HG03095 (cell line): ENCODE data around the gene SCN2A.

Experiments
- ATAC-seq: cut with Tn5 transposase; IDR thresholded peaks from one replicate; pipeline ENCODE4 v1.9.1; 2021; ENCODE audit warnings: moderate library complexity; ENCODE audit not compliant: unreplicated experiment

The SCN2A gene

GRCh38 chr2:165410276-165410675, 171.1 kb downstream of the SCN2A start:
- ATAC-seq: no peak

DNA sequence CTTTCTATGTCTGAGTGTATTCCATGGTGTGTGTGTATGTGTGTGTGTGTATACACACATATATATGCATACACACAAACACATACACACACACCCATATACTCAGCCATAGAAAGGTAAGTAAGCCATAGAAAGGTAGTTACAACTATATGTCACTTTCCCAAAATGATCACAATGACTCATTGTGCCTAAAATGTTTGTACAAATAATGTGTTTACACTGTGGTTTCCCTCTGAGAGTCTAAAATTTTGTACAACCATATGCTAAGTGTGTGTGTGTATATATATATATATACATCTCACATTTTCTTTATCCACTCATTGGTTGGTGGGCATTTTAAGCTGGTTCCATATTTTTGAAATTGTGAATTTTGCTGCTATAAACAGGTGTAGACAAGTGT, 175.0 kb downstream of the SCN2A start:
- no peak for ATAC-seq

DNA sequence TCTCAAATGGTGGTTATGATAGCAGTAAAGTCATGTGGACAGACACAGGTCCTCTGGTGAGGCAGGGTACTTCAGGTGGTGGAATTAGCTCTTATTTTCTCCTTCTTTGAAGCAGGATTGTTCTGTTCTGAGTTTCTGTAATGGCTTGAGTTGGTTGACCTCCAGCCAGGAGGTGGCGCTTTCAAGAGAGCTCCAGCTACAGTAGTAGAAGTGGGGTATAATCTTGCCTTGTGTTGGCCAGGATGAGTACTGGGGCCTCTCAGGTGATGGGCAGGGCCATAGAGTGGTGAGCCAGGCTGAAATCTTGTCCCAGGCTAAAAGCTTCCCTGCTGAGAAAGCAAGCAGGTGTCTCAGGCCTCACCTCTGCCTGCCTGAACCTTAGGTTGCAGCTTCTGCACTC, 177.8 kb downstream of the SCN2A start:
- ATAC-seq: no peak

DNA sequence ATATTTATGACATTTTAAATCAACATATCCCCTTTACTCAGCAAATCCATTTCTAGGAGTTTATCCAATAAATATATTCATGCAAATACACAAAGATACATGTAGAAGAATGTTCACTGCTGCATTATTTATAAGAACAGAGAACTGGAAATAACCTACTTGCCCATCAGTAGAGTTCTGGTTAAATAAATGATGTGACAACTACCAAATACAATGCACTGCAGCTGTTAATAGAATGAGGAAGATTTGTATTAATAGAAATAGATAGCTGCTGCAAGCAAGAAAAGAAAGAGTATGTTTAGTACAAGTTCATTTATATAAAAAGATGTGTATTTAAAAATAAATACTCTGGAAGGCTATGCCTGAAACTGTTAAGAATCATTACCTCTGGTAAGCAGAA, 181.0 kb downstream of the SCN2A start:
- ATAC-seq: no peak

- ATAC-seq: no peak
Observed at GRCh38 chr2:165423081-165423480, 183.9 kb downstream of the SCN2A start.

GRCh38 chr2:165425556-165425955, 186.3 kb downstream of the SCN2A start:
- no peak for ATAC-seq

DNA sequence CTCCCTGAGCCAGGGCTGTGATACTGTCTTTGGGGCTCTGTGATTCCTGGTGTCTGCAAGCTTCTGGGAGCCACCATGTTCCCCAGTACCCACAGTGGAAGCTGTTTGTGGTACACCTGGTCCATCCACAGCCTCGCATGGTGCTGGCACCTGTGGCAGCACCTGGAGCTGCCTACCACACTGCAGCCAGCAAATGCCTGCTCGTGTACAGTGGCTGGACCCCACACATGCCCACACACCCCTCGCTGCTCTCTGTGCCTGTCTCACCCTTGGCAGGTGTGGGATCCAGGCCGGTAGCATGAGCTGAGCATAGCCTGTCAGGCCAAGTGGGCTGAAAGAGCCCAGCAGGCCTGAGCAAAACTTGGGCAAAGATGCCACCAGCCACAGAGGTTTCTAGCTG, 188.5 kb downstream of the SCN2A start:
- ATAC-seq: no peak

- no peak for ATAC-seq
Observed at GRCh38 chr2:165428926-165429325, 189.7 kb downstream of the SCN2A start.

DNA sequence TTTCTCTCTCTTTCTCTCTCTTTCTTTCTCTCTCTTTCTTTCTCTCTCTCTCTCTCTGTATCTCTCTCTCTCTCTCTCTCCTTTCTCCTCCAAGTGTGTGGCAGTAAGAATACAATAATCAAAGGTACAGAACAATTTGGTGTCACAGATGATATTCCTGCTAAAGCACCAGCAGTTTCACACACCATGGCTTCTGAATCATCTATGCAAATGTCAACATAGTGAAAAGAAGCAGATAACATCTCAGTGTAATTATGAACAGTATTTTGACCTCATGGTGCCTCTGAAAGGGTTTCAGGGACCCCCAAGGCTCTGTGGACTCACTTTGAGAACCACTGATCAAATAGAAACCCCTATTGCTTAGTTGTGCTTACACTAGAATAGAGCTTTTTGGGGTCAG, 191.8 kb downstream of the SCN2A start:
- no peak for ATAC-seq

- ATAC-seq: no peak
Observed at GRCh38 chr2:165432234-165432966, 193.2 kb downstream of the SCN2A start.

DNA sequence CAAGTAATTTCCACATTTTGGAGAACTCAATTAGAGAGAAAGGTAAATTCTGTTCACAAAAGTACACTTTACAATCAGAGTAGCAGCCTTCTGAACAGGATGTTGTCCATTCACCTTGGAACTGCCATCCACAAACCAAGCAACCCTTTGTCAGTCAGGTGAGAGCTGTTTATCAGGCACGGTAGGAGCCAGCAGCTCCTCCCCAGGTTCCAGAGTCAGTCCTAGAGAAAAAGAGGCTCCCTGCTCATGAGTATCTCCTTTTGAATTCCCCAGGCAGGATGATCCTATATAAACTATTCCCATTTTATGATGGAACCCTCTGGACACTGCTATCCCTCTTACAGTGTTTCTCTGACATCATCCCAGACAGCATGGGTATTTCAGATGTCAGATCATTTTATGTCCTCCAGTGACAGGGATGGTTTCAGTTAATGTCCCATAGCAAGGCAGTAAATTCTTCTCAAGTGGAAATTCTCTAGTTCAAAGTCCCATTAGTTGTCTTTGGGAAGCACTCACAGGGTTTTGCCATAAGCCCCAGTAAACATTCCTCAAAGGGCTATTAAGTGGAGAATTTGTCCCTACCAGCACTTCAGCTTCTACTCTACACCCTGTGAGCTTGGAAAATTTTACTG, 195.8 kb downstream of the SCN2A start:
- no peak for ATAC-seq

DNA sequence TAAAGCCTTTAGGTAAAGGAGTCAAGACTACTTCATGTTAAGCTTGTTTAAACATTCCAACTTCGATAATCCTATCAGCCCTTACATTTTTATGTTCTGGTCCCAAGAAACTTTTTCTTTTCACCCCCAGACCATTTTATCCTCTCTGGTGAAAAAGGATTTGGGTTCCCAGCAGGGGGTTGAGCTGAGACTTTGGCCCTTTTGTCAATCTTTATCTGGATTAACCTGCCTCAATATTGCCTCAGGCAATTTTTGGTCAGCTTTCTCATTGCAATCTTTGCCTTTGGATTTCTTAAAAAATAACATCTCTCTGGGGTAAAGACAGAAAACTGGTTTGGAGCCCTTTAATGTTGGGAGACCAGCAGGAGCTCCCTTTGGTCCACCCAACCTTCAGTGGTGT, 196.4 kb downstream of the SCN2A start:
- ATAC-seq: no peak

- ATAC-seq: no peak
Observed at GRCh38 chr2:165436559-165436958, 197.3 kb downstream of the SCN2A start.

DNA sequence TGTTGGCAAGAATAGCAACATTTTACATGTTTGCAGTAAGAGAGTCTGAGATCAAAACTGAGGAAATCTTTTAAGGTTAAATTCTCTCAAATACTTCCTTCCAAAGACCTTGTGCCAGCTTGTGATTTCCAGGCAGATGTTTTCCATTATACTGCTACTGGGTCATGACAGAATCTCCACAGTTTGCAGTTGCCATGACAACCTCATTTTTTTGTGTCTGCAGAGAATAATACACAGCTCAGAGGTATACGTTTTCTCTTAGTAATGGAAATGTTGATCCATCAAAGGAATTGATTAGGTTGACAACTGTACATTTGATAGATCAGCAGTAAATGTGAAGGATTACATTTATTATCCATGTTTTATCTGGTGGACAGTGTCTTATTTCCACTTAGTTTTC, 201.2 kb downstream of the SCN2A start:
- no peak for ATAC-seq
